HG03196 (cell line): ENCODE data around the gene LAMA2.
A peak's percentile ranks its signal among the peaks of the same experiment; 100 is the strongest.

Experiments
- ATAC-seq: cut with Tn5 transposase; IDR thresholded peaks from one replicate; pipeline ENCODE4 v1.9.1; 2021; ENCODE audit not compliant: unreplicated experiment

The LAMA2 gene

DNA sequence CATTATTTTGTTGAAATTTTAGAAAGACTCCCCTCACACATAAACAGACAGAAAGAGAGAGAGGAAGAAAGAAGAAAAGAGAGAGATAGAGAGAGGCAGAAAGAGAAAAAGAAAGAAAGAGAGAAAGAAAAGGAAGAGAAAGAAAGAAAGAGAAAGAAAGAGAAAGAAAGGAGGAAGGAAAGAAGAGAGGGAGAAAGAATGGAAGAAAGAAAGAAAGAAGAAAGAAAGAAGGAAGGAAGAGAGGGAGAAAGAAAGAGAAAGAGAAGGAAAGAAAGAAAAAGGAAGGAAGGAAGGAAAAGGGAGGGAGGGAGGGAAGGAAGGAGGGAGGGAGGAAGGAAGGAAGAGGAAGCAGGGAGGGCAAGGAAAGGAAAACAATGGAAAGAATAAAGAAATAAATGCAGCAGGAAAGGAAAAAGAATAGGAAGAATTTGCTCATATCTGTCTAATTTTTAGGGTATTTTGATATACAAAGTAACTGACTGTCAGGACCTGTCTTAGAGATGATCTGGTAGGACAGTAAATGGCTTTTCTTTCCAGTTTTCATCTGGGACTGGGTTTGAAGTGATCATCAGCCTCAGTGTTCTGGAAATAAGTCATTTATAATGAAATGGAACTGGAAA, 325.6 kb downstream of the LAMA2 start:
- no peak for ATAC-seq

GRCh38 chr6:129209355-129209754, 326.4 kb downstream of the LAMA2 start:
- ATAC-seq: no peak

DNA sequence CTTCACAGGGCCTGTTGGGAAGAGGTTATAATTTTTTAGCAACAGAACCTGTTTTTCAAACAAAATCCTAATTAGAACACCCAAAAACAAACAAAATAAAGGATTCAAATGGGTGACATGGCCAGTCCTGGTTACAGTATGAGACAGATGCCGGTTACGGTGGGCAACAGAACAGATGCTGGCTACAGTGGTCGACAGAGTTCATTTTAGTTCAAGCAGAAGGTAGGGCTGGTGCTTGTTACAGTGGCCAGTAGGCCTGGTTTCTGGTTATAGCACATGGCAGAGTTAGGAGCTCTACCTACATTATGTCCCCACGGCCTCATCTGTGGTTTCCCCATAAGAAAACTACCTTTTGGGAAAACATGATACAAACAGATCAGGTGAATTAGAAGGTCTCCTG, 327.7 kb downstream of the LAMA2 start:
- no peak for ATAC-seq

- ATAC-seq: no peak
These were observed 328.7 kb downstream of the LAMA2 start for GRCh38 chr6:129211626-129212025.

DNA sequence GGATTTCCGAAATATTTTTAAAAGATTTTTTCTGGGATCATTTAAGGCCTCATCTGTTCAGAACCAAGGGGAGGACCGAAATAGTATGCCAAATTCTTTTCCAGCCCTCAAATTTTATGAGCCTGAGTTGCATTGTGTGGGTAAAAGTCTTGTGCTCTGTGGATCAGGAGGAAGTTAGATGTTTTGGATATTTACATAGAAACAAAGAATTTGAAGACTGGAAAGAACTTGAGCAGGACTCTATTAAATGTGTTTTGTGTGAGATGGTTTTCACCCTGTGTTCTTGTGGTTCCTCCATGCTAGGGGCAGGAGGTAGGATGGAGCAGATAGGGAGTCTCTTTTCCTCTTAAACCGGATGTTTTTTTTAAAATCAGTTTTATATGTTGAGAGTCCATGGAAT, 329.1 kb downstream of the LAMA2 start:
- ATAC-seq: no peak

DNA sequence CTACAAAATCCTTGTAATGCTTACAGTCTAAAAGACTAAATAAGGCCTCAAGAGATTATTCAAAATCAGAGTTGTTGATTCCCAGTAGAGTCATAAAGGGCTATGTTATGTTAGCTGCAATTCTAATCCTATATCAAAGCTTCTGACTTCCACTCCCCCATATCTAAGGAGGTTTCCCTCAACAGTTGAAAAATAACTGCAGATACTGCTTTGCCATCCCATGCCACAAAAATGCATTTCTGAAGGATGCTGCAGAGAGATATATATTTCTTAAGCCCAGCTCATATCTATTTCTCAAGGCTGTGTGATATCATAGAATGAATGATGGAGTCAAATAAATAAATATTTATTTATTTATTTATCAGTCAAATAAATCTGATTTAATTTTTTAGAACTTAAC, 332.3 kb downstream of the LAMA2 start:
- no peak for ATAC-seq

DNA sequence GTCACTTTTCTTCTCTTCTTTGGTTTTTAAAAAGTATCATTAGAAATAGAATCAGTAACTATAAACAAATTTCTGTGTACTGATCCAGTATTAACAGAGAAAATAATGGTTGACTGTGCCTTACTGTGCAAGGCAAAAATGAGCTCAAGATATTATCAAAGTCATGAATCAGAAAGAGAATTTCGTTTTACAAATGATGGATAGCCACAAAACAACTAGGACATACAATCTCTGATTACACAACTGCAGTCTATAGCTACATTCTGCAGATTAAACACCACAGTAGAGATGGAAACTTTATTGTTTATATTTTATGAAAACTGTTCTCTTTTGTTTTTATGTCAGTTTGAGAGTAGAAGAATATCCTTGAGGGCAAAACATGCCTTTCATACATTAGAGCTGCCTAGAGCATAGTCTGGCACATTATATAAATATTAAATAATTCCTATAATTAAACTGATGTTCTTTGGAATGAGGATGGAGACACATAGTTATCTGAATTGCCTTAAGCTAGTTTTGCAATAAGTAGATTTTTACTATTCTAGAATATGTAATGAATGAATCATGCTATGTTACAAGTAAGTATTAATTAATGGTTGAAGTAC, 333.1 kb downstream of the LAMA2 start:
- ATAC-seq: no peak

GRCh38 chr6:129217701-129218100, 334.8 kb downstream of the LAMA2 start:
- ATAC-seq: no peak

GRCh38 chr6:129233458-129234134, 350.7 kb downstream of the LAMA2 start:
- no peak for ATAC-seq

GRCh38 chr6:129235167-129236000, 352.4 kb downstream of the LAMA2 start:
- ATAC-seq: no peak

DNA sequence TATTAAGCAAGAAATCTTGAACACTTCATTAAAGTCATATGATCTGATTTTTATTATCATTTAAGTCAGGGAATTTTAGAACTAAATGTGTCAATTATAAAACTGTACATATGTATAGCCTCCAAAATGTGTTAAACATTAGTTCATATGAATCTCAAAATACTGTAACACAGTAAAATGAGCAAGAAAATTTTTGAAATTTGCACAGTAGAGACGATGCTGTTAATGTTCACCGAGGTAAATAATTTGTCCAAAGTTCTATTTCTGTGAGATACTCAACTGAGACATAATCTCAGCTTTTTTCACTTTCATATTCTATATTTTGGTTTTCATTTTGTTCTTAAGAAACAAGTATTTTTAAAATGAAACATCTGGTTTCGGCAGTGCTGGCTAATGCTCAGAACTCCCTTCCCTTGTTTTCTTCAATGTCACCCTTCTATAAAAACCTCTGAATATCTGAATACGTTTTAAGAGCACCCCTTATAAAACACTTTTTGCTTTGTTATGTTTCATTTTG, 353.1 kb downstream of the LAMA2 start:
- peak; percentile 64 for ATAC-seq

GRCh38 chr6:129238991-129239390, 356.1 kb downstream of the LAMA2 start:
- ATAC-seq: no peak

DNA sequence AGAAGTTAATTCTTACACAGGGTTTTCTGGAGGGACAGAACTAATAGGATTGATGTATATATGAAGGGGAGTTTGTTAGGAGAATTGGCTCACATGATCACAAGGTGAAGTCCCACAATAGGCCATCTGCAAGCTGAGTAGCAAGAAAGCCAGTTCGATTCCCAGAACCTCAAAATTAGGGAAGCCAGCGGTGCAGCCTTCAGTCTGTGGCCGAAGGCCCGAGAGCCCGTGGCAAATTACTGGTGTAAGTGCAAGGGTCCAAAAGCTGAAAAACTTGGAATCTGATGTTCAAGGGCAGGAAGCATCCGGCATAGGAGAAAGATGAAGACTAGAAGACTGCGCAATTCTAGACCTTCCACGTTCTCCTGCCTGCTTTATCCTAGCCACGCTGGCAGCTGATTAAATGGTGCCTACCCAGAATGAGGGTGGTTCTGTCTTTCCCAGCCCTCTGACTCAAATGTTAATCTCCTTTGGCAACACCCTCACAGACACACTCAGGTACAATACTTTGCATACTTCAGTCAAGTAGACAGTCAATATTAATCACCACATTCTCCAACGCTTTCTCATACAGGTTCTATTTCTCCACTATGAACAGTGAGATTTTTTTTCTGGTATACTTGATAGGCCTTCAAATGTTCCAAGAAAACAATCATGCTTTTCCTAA, 357.0 kb downstream of the LAMA2 start:
- ATAC-seq: no peak

DNA sequence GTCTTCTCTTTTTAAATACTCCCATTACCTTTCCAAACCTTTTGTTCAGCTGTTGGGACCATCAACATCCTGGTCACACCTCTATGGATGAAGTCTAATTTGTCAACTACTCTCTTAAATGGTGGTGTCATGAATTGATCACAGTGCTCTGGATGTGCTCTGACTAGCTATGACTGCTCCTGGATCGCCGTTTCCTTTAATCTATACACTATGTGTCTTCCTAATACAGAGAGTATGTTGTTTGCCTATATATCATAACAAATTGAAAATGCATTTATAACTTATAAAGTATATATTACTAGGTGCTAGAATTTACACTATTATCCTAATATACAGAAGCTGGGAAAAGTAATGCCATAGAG, 357.5 kb downstream of the LAMA2 start:
- ATAC-seq: no peak

DNA sequence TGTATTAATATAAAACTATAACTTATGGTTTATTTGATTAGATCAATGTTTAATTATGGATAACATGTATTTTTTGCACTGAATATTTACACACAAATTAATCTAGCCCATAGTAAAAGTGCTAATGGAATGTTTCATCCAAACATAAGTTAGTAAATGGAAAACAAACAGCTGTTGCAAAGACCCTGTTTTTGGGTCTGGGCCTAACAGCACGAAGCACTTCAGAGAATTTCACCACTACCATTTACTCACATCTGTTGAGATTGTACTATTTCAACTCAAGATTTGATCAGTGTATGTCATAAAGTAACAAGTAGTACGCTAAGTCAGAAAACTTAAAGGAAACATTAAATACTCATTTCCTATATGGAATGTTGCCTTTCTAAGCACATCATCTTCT, 359.6 kb downstream of the LAMA2 start:
- ATAC-seq: no peak

GRCh38 chr6:129243377-129243776, 360.4 kb downstream of the LAMA2 start:
- no peak for ATAC-seq

DNA sequence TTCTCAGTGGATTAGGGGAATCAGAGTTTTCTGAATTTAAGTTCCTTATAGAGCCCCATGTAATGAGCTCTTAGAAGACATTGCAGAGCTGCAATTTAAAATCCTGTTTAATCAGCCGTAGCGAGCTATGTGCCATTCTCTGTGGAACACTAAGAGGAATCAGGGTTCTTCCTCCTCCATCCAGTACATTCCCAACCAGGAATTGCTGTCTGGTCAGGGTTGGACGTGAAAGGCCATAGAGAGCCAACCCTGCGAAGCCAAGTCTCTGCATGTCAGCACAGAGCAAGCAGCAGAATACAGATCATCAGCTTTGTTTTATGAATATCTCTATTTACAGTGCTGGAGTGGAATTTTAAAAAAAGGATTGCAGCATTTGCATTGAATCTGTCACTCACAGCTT, 366.0 kb downstream of the LAMA2 start:
- no peak for ATAC-seq

- ATAC-seq: peak; percentile 73
These were observed 368.9 kb downstream of the LAMA2 start for GRCh38 chr6:129251669-129252376.

DNA sequence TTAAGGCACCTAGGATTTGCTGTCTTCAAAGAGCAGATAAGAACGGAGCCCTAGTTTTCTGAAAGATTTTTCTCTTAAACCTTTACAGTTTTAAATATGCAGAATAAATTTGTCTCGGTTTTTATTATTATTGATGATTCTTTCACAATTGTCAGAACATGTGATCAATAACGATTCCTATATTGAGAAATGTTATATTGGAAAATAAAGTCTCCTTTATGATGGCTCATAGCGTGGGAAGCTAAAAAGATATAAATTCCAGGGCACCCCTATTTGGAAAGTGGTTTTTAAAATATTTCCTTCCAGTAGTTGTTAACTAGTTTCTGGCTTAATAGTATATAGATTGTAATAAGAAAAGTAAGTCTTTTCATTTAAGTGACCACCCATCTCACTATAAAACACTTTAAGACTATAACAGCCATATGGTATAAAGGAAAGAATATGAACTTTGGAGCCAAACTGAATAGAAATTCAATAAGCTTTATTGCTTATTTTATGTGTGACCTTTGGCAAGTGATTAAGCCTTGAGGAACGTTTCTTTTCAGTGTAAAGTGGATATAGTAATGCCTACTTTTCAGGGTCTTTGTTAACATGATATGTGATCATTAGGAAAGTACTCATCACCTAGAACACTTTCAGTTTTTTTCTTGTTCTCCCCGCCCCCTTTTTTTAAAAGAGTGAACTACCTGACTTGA, 369.6 kb downstream of the LAMA2 start:
- ATAC-seq: no peak

DNA sequence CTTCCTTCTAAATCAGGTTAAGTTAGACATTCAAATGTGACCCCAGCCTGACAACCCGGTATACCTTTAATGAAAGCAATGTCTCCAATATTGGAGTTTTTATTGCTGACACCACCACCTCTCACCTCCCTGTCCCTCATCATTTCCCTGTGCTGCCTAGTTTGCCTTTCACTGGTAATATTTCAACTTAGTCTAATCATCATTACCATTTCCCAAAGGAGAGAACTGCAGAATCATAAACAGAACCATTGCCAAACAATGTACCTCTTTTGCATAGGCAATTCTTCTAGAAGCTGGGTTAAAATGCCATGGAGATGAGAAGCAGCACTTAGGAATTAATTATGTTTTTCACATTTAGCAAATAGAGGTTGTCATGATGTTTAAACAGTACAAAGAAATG, 370.3 kb downstream of the LAMA2 start:
- no peak for ATAC-seq
